ENCODE data around the gene CLEC17A.

CLEC17A gene

DNA sequence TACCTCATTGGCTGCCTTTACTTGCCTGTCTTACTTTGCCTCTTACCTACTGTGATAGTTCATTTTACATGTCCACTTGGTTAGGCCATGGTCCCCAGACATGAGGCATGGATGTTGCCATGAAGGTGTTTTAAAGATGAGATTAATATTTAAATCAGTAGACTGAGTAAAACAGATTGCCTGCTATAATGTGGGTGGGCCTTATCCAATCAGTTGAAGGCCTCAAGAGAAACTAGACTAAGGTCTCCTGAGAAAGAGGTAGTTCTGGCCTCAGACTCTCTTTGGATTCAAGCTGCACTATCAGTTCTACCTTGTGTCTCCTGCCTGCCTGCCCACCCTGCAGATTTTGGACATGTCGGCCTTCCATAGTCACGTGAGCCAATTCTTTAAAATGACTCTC is 65.6 kb downstream of the CLEC17A start:
- in situ Hi-C loops (cut with HindIII; ENCODE audit: low pct_ligation_motif_present, low sequenced_read_pairs): no loop called here
- Histone ChIP-seq H3K36me3 (replicated peaks) (no peaks in the 10 kb centered on the region), H3K27ac (no peak overlapping the region), H3K4me3 (ENCODE audit: low read depth, low read length) (no peak overlapping the region), H3K27me3 (replicated peaks) (no peaks in the 10 kb centered on the region)
- DNase-seq: no peak
- TF ChIP-seq, protein P1, sequence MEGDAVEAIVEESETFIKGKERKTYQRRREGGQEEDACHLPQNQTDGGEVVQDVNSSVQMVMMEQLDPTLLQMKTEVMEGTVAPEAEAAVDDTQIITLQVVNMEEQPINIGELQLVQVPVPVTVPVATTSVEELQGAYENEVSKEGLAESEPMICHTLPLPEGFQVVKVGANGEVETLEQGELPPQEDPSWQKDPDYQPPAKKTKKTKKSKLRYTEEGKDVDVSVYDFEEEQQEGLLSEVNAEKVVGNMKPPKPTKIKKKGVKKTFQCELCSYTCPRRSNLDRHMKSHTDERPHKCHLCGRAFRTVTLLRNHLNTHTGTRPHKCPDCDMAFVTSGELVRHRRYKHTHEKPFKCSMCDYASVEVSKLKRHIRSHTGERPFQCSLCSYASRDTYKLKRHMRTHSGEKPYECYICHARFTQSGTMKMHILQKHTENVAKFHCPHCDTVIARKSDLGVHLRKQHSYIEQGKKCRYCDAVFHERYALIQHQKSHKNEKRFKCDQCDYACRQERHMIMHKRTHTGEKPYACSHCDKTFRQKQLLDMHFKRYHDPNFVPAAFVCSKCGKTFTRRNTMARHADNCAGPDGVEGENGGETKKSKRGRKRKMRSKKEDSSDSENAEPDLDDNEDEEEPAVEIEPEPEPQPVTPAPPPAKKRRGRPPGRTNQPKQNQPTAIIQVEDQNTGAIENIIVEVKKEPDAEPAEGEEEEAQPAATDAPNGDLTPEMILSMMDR (IDR thresholded peaks at IDR 0.05; ENCODE audit: low read depth, low read length, missing control alignments): no peak

DNA sequence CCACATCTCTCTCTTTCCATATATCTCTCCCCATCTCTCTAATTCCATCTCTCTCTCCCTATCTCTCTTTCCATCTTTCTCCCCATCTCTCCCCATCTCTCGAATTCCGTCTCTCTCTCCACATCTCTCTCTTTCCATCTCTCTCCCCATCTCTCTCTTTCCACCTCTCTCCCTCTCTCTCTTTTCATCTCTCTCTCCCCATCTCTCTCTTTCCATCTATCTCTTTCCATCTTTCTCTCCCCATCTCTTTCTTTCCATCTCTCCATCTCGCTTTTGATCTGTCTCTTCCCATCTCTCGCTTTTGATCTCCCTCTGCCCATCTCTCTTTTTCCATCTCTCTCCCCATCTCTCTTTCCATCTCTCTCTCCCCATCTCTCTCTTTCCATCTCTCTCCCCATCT is 66.1 kb downstream of the CLEC17A start:
- Histone ChIP-seq H3K27me3 (replicated peaks) (no peaks in the 10 kb centered on the region), H3K27ac (no peak overlapping the region), H3K4me3 (ENCODE audit: low read depth, low read length) (no peak overlapping the region), H3K36me3 (replicated peaks) (no peaks in the 10 kb centered on the region)
- no peak for DNase-seq
- in situ Hi-C loops (cut with HindIII; ENCODE audit: low pct_ligation_motif_present, low sequenced_read_pairs): no loop called here
- TF ChIP-seq, protein P1 (IDR thresholded peaks at IDR 0.05; ENCODE audit: low read depth, low read length, missing control alignments): no peak

DNA sequence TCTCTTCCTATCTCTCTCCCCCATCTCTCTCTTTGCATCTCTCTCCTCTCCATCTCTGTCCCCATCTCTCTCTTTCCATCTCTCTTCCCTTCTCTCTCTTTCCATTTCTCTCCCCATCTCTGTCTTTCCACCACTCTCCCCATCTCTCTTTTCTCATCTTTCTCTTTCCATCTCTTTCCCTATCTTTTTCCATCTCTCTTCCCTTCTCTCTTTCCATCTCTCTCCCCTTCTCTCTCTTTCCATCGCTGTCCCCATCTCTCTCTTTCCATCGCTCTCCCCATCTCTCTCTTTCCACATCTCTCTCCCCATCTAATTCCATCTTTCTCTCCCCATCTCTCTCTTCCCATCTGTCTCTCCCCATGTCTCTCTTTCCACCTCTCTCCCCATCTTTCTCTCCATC is 67.3 kb downstream of the CLEC17A start:
- in situ Hi-C loops (cut with HindIII; ENCODE audit: low pct_ligation_motif_present, low sequenced_read_pairs): no loop called here
- no peak for DNase-seq
- Histone ChIP-seq H3K4me3 (ENCODE audit: low read depth, low read length) (no peak overlapping the region), H3K27ac (no peak overlapping the region), H3K27me3 (replicated peaks) (no peaks in the 10 kb centered on the region), H3K36me3 (replicated peaks) (no peaks in the 10 kb centered on the region)
- TF ChIP-seq, protein P1 (IDR thresholded peaks at IDR 0.05; ENCODE audit: low read depth, low read length, missing control alignments): no peak

DNA sequence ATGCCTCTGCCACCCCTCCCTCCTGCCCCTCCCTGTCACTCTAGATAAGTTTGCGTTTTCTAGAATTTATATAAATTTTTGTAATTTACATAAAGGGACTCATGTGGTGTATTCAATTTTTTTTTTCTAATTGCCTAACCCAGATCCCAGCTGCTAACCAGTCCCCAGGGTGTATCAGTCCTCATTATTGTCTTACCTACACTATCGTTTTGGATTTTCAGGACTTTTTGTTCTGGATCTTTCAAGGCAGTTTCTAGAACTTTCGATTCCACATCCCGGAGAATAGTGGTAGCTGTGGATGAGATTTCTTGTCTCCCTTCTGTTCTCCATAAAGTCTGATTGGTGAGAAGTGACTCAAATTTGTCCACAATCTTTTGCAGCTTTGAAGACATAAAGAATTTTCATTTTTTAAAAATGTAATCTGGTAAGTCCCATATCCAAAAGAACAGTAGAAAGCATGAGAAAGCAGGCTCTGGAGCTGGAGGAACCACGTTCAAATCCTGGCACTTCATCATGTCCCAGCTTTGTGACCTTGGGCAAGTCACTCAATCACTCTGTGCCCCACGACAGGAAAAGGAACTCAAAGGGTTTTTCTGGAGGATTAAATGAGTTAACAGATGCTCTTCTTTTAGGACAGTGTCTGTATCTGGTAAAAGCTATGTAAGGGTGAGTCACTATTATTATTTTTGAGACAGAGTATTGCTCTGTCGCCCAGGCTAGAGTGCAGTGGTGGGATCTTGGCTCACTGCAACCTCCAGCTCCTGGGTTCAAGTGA is 72.1 kb downstream of the CLEC17A start:
- TF ChIP-seq, protein P1 (IDR thresholded peaks at IDR 0.05; ENCODE audit: low read depth, low read length, missing control alignments): no peak
- Histone ChIP-seq H3K27me3 (replicated peaks) (no peaks in the 10 kb centered on the region), H3K27ac (no peak overlapping the region), H3K36me3 (replicated peaks) (no peaks in the 10 kb centered on the region), H3K4me3 (ENCODE audit: low read depth, low read length) (no peak overlapping the region)
- in situ Hi-C loops (cut with HindIII; ENCODE audit: low pct_ligation_motif_present, low sequenced_read_pairs): no loop called here
- no peak for DNase-seq

DNA sequence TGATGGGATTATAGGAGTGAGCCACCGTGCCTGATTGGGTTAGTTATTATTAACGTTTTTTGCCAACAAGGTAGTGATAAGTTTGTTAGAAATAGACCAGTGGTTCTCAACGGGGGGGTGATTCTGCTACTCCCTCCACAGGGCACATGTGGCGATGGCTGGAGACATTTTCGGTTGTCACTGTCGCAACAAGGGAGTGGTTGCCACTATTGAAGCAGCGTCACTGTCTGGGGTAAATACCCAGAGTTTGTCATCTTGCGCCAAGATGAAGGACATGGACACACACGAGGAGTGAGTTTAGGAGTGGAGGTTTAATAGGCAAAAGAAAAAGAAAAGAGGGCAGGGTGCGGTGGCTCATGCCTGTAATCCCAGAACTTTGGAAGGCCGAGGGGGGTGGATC is 72.8 kb downstream of the CLEC17A start:
- H3K27ac ChIP-seq: no peak overlapping the region
- no peaks in the 10 kb centered on the region for H3K27me3 ChIP-seq (replicated peaks)
- no peak overlapping the region for H3K4me3 ChIP-seq (ENCODE audit: low read depth, low read length)
- DNase-seq: no peak
- in situ Hi-C loops (cut with HindIII; ENCODE audit: low pct_ligation_motif_present, low sequenced_read_pairs): no loop called here
- TF ChIP-seq, protein P1 (IDR thresholded peaks at IDR 0.05; ENCODE audit: low read depth, low read length, missing control alignments): no peak
- no peaks in the 10 kb centered on the region for H3K36me3 ChIP-seq (replicated peaks)

Data from brain microvascular endothelial cell (primary cell).